Ovary (tissue), 9 donors: ENCODE results near the gene CWC27. TPM values are rescaled to one million over a fixed set of nuclear protein-coding genes. Genes with fewer than 3 reads are reported as not detected.

Experiments used
- DNase-seq, 5 donors: peaks; one replicate each; pipeline ENCODE4 v3.0.0-alpha.2; 2019 to 2020
- H3K27ac ChIP-seq, 2 donors: fragments of 200-600 bp; one replicate each; pipeline versions ENCODE4 v1.5.1 to v1.8.0; 2019 to 2022
- H3K27me3 ChIP-seq: fragments of 200-600 bp; one replicate; pipeline ENCODE4 v1.8.0; 2022
- H3K36me3 ChIP-seq: fragments of 200-600 bp; sonication (generic); one replicate; pipeline ENCODE4 v1.5.1; 2019
- H3K4me1 ChIP-seq: one replicate; pipeline ENCODE4 v1.8.1; 2013; ENCODE audit warnings: mild to moderate bottlenecking, moderate library complexity; ENCODE audit not compliant: insufficient read depth
- H3K4me3 ChIP-seq: fragments of 200-600 bp; sonication (generic); one replicate; pipeline ENCODE4 v1.5.1; 2017
- H3K9me3 ChIP-seq, 2 donors: fragments of 200-600 bp in 1 of 2; sonication (generic) in 1 of 2; one replicate each; pipeline versions ENCODE4 v1.5.1 to v1.8.1; 2013 to 2019; ENCODE audit warnings: mild to moderate bottlenecking in 1 of 2, moderate library complexity in 1 of 2
- CTCF ChIP-seq, 3 donors: fragments of 450-650 bp in 2 of 3; fragments of 200-600 bp in 1 of 3; IDR thresholded peaks; one replicate each; pipeline versions ENCODE4 v1.5.1 to v1.8.0; 2016 to 2022; ENCODE audit warnings: antibody characterized with exemption in 3 of 3, mild to moderate bottlenecking in 1 of 3
- EP300 ChIP-seq: sonication (generic); formaldehyde crosslinking; IDR thresholded peaks from one replicate; pipeline ENCODE4 v1.6.1; 2017; ENCODE audit warnings: antibody characterized with exemption
- POLR2A ChIP-seq: fragments of 450-650 bp; IDR thresholded peaks from one replicate; pipeline ENCODE4 v1.6.1; 2017; ENCODE audit warnings: antibody characterized with exemption, mild to moderate bottlenecking, moderate library complexity
- WGBS, 3 donors: extraction: QIAGEN DNeasy Blood & Tissue Kit in 1 of 3; methylation state at CpG; one replicate each; pipeline versions ENCODE4 v1.1.5 to v1.1.7; 2013 to 2017; 5-methylcytosine and 5-hydroxymethylcytosine counted together
- intact Hi-C, 4 donors: fragments of 100-400 bp; cut with DNase I; formaldehyde crosslinking; loops; one replicate each; pipeline versions ENCODE4 v1.11.0 to v1.15.1; 2022 to 2023
- polyA plus RNA-seq, 2 donors: library from polyadenylated mRNA; stranded (reverse); fragments of 200-250 nt in 1 of 2; fragments of 350-450 nt in 1 of 2; fragmentation: Illumina TruSeq in 1 of 2; extraction: RNeasy Lipid Tissue Mini Kit (QIAGEN cat#74804) in 1 of 2; gene quantifications; one replicate each; pipeline ENCODE4 v1.2.3, GENCODE V29; 2013 to 2014
- total RNA-seq, 7 donors: library from RNA; depleted of rRNA in 2 of 7; stranded (reverse); fragments of >200 nt in 2 of 7; fragmentation: NEBNext Ultra II Directional in 3 of 7; extraction: Animal tissue kit (Norgen Biotek cat#: 25700) in 3 of 7; gene quantifications; one replicate each; pipeline versions ENCODE4 v1.1.0 to v1.2.4, GENCODE V29; 2016 to 2023
- donor health status: DM: no; HTN: no; CAD: no; lungs with moderate emphysema.
- donor health status: DM: no; HTN: no; CAD: no.
- donor health status: Bipolar disorder and iron deficiency.
- donor health status: DM: yes; HTN: yes; CAD: no.
- donor health status: DM: no; HTN: no; CAD: no.
- donor health status: DM: yes; HTN: yes; CAD: no.

The CWC27 gene
- total and polyA plus RNA-seq, 9 donors, result 10.0 to 23.1 (median 18.9) TPM

GRCh38 chr5:64834611-64835010 is 65.9 kb downstream of the CWC27 start:
- DNase-seq, result no peak
- Histone ChIP-seq H3K4me1 (no peaks in the 10 kb centered on the region), H3K36me3 (no peaks in the 10 kb centered on the region), H3K27me3 (no peaks in the 10 kb centered on the region), H3K9me3 (no peaks in the 10 kb centered on the region), H3K27ac (no peak overlapping the region), H3K4me3 (no peak overlapping the region)
- TF ChIP-seq EP300 (no peak), CTCF (IDR thresholded peaks at IDR 0.05) (no peak), POLR2A (no peak)
- WGBS, 3 donors, result 42 to 70% (median 45%) methylated on average over 1 of the region's 1 CpG
- intact Hi-C loops, result no loop called here

- Histone ChIP-seq H3K27me3 (no peaks in the 10 kb centered on the region), H3K27ac (no peak overlapping the region), H3K9me3 (no peaks in the 10 kb centered on the region), H3K4me1 (peaks cover 2% of the 10 kb centered on the region), H3K4me3 (no peak overlapping the region), H3K36me3 (no peaks in the 10 kb centered on the region)
- 83 to 95% (median 94%) methylated on average over 1 of the region's 1 CpG for WGBS, 3 donors
- TF ChIP-seq EP300, result no peak
- TF ChIP-seq POLR2A, result no peak
- DNase-seq, result no peak
- intact Hi-C loops, result no loop called here
Observed at GRCh38 chr5:64835266-64835665, 66.5 kb downstream of the CWC27 start.

GRCh38 chr5:64836190-64836755 is 67.5 kb downstream of the CWC27 start:
- Histone ChIP-seq H3K4me3 (no peak overlapping the region), H3K36me3 (no peaks in the 10 kb centered on the region), H3K27me3 (no peaks in the 10 kb centered on the region), H3K4me1 (peaks cover 2% of the 10 kb centered on the region), H3K9me3 (no peaks in the 10 kb centered on the region), H3K27ac (no peak overlapping the region)
- intact Hi-C loops, result no loop called here
- DNase-seq, result no peak
- TF ChIP-seq POLR2A (no peak), EP300 (no peak), CTCF (IDR thresholded peaks at IDR 0.05) (no peak)

GRCh38 chr5:64836786-64837185 is 68.1 kb downstream of the CWC27 start:
- no peak overlapping the region for H3K27ac ChIP-seq
- no peaks in the 10 kb centered on the region for H3K27me3 ChIP-seq
- no peak overlapping the region for H3K4me3 ChIP-seq
- TF ChIP-seq CTCF (IDR thresholded peaks at IDR 0.05) (no peak), EP300 (no peak), POLR2A (no peak)
- intact Hi-C loops, result no loop called here
- 79 to 84% (median 84%) methylated on average over 4 of the region's 4 CpGs for whole genome bisulfite sequencing, 3 donors
- peaks cover 2% of the 10 kb centered on the region for H3K4me1 ChIP-seq
- DNase-seq, result no peak
- no peaks in the 10 kb centered on the region for H3K36me3 ChIP-seq
- H3K9me3 ChIP-seq, result no peaks in the 10 kb centered on the region

GRCh38 chr5:64838376-64838775 is 69.6 kb downstream of the CWC27 start:
- no peak overlapping the region for H3K27ac ChIP-seq
- H3K4me1 ChIP-seq, result peaks cover 2% of the 10 kb centered on the region
- TF ChIP-seq CTCF (IDR thresholded peaks at IDR 0.05), result no peak
- intact Hi-C loops, result no loop called here
- no peaks in the 10 kb centered on the region for H3K36me3 ChIP-seq
- no peaks in the 10 kb centered on the region for H3K9me3 ChIP-seq
- H3K27me3 ChIP-seq, result no peaks in the 10 kb centered on the region
- H3K4me3 ChIP-seq, result no peak overlapping the region
- no peak for DNase-seq
- 58 to 76% (median 68%) methylated on average over 1 of the region's 1 CpG for WGBS, 3 donors
